ENCODE results near the gene CFAP73. TPM values are rescaled to one million over a fixed set of nuclear protein-coding genes. Genes with fewer than 3 reads are reported as not detected.

Gene CFAP73
- total and polyA plus RNA-seq, 10 donors, result 0.64 to 0.71 (median 0.70) TPM; not detected in 7

DNA sequence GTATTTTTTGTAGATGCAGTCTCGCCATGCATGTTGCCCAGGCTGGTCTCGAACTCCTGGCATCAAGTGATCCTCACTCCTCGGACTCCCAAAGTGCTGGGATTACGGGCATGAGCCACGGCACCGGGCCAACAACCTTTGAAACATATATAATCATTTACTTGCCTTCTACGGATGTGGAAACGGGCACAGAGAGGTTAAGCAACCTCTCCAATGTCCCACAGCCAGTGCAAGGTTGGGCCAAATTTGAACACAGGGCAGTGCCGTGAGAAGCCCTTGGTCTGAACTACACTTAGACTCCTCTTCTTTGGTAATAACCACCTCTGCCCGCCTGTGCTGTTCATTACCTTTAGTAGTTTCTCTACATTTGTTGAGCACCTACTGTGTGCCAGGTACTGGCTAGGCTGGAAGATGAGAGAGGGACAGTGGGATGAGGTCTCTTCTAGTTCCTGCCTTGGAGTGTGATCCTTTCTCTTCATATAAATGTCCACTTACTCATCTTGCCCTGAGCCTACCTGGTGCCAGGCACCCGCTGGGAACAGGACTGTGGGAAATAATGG, 33.6 kb downstream of the CFAP73 start:
- H3K27me3 ChIP-seq (replicated peaks in 1 of 7), result no peaks in the 10 kb centered on the region
- intact Hi-C loops (cut with DNase I; ENCODE audit: low total_unique reads), result no loop called here
- DNase-seq, result no peak
- H3K4me1 ChIP-seq, result peaks cover 19 to 57% (median 38%) of the 10 kb centered on the region in 6 donors
- H3K36me3 ChIP-seq, result peaks cover 3 to 49% (median 35%) of the 10 kb centered on the region in 6 donors
- 93 to 99% (median 96%) methylated on average over 11 of the region's 11 CpGs for WGBS, 5 donors
- H3K27ac ChIP-seq, result no peak overlapping the region
- TF ChIP-seq POLR2A (IDR thresholded peaks at IDR 0.05) (no peak), POLR2AphosphoS5 (IDR thresholded peaks at IDR 0.05) (no peak)
- TF ChIP-seq, protein P1, sequence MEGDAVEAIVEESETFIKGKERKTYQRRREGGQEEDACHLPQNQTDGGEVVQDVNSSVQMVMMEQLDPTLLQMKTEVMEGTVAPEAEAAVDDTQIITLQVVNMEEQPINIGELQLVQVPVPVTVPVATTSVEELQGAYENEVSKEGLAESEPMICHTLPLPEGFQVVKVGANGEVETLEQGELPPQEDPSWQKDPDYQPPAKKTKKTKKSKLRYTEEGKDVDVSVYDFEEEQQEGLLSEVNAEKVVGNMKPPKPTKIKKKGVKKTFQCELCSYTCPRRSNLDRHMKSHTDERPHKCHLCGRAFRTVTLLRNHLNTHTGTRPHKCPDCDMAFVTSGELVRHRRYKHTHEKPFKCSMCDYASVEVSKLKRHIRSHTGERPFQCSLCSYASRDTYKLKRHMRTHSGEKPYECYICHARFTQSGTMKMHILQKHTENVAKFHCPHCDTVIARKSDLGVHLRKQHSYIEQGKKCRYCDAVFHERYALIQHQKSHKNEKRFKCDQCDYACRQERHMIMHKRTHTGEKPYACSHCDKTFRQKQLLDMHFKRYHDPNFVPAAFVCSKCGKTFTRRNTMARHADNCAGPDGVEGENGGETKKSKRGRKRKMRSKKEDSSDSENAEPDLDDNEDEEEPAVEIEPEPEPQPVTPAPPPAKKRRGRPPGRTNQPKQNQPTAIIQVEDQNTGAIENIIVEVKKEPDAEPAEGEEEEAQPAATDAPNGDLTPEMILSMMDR (IDR thresholded peaks at IDR 0.05 in 8 of 11, conservative IDR thresholded peaks at IDR 0.05 in 3 of 11), result no peak
- no peaks in the 10 kb centered on the region for H3K9me3 ChIP-seq
- H3K4me3 ChIP-seq, result no peak overlapping the region

DNA sequence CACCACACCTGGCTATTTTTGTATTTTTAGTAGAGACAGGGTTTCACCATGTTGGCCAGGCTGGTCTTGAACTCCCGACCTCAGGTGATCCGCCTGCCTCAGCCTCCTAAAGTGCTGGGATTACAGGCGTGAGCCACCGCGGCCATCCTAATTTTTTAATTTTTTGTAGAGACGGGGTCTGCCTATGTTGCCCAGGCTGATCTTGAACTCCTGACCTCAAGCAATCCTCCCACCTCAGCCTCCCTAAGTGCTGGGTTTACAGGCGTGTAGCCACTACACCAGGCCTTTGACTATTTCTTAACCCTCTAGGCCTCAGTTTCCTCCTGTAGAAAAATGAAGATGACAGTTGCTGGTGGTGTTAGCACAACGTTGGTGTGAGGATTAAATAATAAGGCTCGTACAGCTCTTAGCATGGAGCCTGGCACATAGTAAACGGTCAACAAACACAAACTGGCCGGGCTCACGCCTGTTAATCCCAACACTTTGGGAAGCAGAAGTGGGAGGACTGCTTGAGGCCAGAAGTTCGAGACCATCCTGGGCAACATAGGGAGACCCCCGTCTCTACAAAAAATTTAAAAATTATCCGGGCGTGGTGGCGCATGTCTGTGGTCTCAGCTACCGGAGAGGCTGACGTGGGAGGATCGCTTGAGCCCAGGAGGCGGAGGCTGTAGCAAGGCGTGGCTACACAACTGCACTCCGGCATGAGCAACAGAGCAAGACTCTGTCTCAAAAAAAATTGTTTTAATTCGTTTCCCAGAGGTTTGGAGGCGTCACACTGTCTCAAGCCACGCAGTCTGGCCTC, 34.8 kb downstream of the CFAP73 start:
- Histone ChIP-seq H3K9me3 (no peaks in the 10 kb centered on the region), H3K4me3 (peak overlapping the region; percentile 89 to 100 (median 100)), H3K27me3 (replicated peaks in 1 of 7) (no peaks in the 10 kb centered on the region), H3K27ac (peak overlapping the region; percentile 93 to 99 (median 96)), H3K4me1 (peaks cover 19 to 61% (median 38%) of the 10 kb centered on the region in 6 donors), H3K36me3 (peaks cover 3 to 49% (median 25%) of the 10 kb centered on the region in 6 donors)
- intact Hi-C loops (cut with DNase I; ENCODE audit: low total_unique reads), result no loop called here
- no peak for TF ChIP-seq POLR2A (IDR thresholded peaks at IDR 0.05)
- TF ChIP-seq, protein P1 (IDR thresholded peaks at IDR 0.05 in 8 of 11, conservative IDR thresholded peaks at IDR 0.05 in 3 of 11), result peak in 1 of 11 experiments; percentile 18
- peak; percentile 90 for DNase-seq
- 26 to 32% (median 30%) methylated on average over 23 to 26 of the region's 26 CpGs for WGBS, 5 donors

DNA sequence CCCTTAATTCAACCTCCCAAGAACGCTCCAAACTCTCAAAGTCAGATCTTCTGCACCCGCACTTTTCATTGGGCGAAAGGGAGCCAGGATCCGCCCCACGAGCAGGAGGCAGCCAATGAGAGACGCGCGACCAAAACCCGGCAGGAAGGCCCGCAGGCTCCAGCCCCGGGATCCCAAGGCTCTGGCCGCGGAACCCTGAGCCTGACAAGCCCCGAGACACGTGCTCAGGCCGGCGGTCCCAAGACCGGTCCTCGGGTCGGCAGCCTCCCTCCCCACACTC, 35.3 kb downstream of the CFAP73 start:
- Histone ChIP-seq H3K4me1 (peaks cover 19 to 61% (median 38%) of the 10 kb centered on the region in 6 donors), H3K4me3 (peak overlapping the region; percentile 89 to 100 (median 100)), H3K9me3 (no peaks in the 10 kb centered on the region), H3K36me3 (peaks cover 3 to 49% (median 21%) of the 10 kb centered on the region in 6 donors), H3K27me3 (replicated peaks in 1 of 7) (no peaks in the 10 kb centered on the region), H3K27ac (peak overlapping the region; percentile 93 to 99 (median 96))
- 0 to 1% (median 0%) methylated on average over 20 of the region's 20 CpGs for WGBS, 5 donors
- TF ChIP-seq POLR2AphosphoS5 (IDR thresholded peaks at IDR 0.05) (peak in 1 of 3 donors; percentile 72), POLR2A (IDR thresholded peaks at IDR 0.05) (no peak)
- TF ChIP-seq, protein P1 (IDR thresholded peaks at IDR 0.05 in 8 of 11, conservative IDR thresholded peaks at IDR 0.05 in 3 of 11), result no peak
- intact Hi-C loops (cut with DNase I; ENCODE audit: low total_unique reads), result no loop called here
- DNase-seq, result peak; percentile 96
